K562 (cell line): ENCODE measurements around the gene SURF4.

Source experiments
- ATF1 ChIP-seq, 2 experiments: fragments of 450-650 bp in 1 of 2; IDR thresholded peaks; 2 replicates each; pipeline ENCODE4 v1.6.1; 2016; ENCODE audit warnings: missing compliant biosample characterization in 1 of 2, missing genetic modification characterization in 1 of 2
- EZH2 ChIP-seq: IDR thresholded peaks from 2 replicates; pipeline ENCODE4 v1.6.1; 2012; ENCODE audit warnings: low read depth, mild to moderate bottlenecking, inconsistent platforms, low read length, borderline replicate concordance
- NELFE ChIP-seq: IDR thresholded peaks from 2 replicates; pipeline ENCODE4 v1.6.1; 2011; ENCODE audit warnings: mild to moderate bottlenecking; ENCODE audit not compliant: insufficient read depth, insufficient read length
- NR3C1 ChIP-seq: sonication (generic); formaldehyde crosslinking; IDR thresholded peaks from 2 replicates; pipeline ENCODE4 v1.8.1; 2022; ENCODE audit warnings: missing genetic modification reagents
- ZC3H4 ChIP-seq: sonication (generic); formaldehyde crosslinking; IDR thresholded peaks from 2 replicates; pipeline ENCODE4 v1.9.0; 2021; ENCODE audit warnings: missing genetic modification reagents, borderline replicate concordance

DNA sequence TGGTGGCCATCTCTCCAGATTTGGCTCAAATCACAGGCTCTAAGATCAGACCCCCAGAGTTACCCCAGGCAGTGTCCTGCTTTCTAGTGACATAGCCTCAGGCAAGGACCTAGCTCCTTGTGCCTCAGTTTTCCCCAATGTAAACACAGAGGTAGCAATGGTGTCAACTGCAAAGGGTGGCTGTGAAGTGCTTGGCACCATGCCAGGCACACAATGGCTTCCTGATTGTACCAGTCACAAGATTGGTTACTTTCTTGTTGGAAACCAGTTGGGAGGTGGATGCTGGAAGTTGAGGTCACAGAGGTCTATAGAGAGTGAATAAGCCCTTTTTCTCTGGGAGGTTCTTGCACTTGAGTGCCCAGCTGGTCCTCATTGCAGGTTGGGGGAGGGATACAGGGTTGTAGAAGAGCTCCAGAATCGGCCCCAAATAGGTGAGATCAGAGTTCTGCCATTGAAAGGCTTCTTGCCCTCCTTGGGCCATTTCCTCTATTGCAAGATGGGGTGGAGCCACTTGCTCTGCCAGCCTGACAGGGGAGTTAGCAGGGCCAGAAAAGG is 2.6 kb upstream of the SURF4 start:
- TF ChIP-seq NR3C1 = no peak
- no peak for TF ChIP-seq ZC3H4
- TF ChIP-seq ATF1 (CRISPR knock-in tag; IDR thresholded peaks at IDR 0.05) = no peak
- TF ChIP-seq ATF1 (tag; IDR thresholded peaks at IDR 0.05) = no peak
- TF ChIP-seq EZH2 = no peak
- no peak for TF ChIP-seq NELFE
